OCI-LY3 (cell line): ENCODE results near the gene TMEM132D.

Experiments
- H2AFZ ChIP-seq: fragments of 200-600, 300-600 bp; shearing (Covaris generic); 2 replicates; pipeline ENCODE4 v1.6.0; 2014; ENCODE audit warnings: antibody characterized with exemption, low read depth, low read length
- H3K27ac ChIP-seq: fragments of 200-600, 300-600 bp; sonication (generic); 2 replicates; pipeline ENCODE4 v1.5.1; 2014; ENCODE audit warnings: mild to moderate bottlenecking, low read length, moderate library complexity, mixed read lengths
- H3K27me3 ChIP-seq: fragments of 200-600, 300-600 bp; sonication (generic); 2 replicates; pipeline ENCODE4 v1.6.1; 2014; ENCODE audit warnings: low read depth, low read length, mixed read lengths
- H3K36me3 ChIP-seq: fragments of 200-600, 300-600 bp; sonication (generic); replicated peaks from 2 replicates; pipeline ENCODE3; 2014; ENCODE audit warnings: low read depth, low read length, mixed read lengths
- H3K4me1 ChIP-seq: fragments of 300-600, 200-600 bp; sonication (generic); 2 replicates; pipeline ENCODE4 v1.6.1; 2014; ENCODE audit warnings: low read length, mixed read lengths
- H3K4me2 ChIP-seq: fragments of 200-600, 300-600 bp; sonication (generic); 2 replicates; pipeline ENCODE4 v1.6.1; 2014; ENCODE audit warnings: low read length, mixed read lengths
- H3K4me3 ChIP-seq: fragments of 300-600, 200-600 bp; sonication (generic); 2 replicates; pipeline ENCODE4 v1.5.1; 2014; ENCODE audit warnings: antibody characterized with exemption, mild to moderate bottlenecking, low read length, moderate library complexity
- H3K79me2 ChIP-seq: fragments of 300-600, 200-600 bp; shearing (Covaris generic); 2 replicates; pipeline ENCODE4 v1.6.1; 2014; ENCODE audit warnings: mild to moderate bottlenecking, low read length, mixed read lengths
- H3K9ac ChIP-seq: fragments of 300-600, 200-600 bp; shearing (Covaris generic); 2 replicates; pipeline ENCODE4 v1.6.0; 2014; ENCODE audit warnings: mild to moderate bottlenecking, low read length, moderate library complexity
- H3K9me3 ChIP-seq: fragments of 200-600, 300-600 bp; shearing (Covaris generic); 2 replicates; pipeline ENCODE4 v1.6.1; 2014; ENCODE audit warnings: low read length, mixed read lengths; ENCODE audit not compliant: insufficient read depth
- H4K20me1 ChIP-seq: fragments of 200-600, 300-600 bp; sonication (generic); 2 replicates; pipeline ENCODE4 v1.6.1; 2016; ENCODE audit warnings: low read length, mixed read lengths; ENCODE audit not compliant: insufficient read depth
- EZH2phosphoT487 ChIP-seq: fragments of 200-600 bp; shearing (Covaris generic); IDR thresholded peaks from 2 replicates; pipeline ENCODE4 v1.6.1; 2018; ENCODE audit warnings: antibody characterized with exemption, mixed run types, low read depth
- TF ChIP-seq, protein P1 (sequence below): fragments of 200-600, 300-600 bp; sonication (generic); IDR thresholded peaks from 2 replicates; pipeline ENCODE4 v1.5.1; 2014; ENCODE audit warnings: antibody characterized with exemption, low read length, low read depth

Gene TMEM132D

DNA sequence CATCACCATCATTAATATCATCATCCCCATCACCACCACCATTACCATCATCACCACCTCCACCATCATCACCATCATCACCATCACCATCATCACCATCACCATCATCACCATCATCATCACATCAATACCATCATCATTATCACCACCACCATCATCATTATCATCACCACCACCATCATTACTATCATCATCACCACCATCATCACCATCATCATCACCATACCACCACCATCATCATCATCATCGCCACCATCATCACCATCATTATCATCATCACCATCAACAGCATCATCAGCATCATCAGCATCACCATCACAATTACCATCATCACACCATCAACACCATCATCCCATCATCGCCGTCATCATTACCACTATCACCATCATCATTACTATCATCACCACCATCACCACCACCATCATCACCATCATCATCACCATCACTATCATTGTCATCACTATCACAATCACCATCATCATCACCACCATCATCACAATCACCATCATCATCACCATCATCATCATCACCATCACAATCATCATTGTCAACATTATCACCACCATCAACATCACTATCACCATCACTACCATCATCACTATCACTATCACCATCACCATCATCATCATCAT is 767.0 kb downstream of the TMEM132D start:
- Histone ChIP-seq H2AFZ (no peak overlapping the region), H3K4me1 (no peaks in the 10 kb centered on the region), H4K20me1 (no peaks in the 10 kb centered on the region), H3K9ac (no peak overlapping the region), H3K27me3 (no peaks in the 10 kb centered on the region), H3K36me3 (no peaks in the 10 kb centered on the region), H3K4me2 (no peak overlapping the region), H3K4me3 (no peak overlapping the region), H3K9me3 (no peaks in the 10 kb centered on the region), H3K79me2 (no peaks in the 10 kb centered on the region), H3K27ac (no peak overlapping the region)
- TF ChIP-seq EZH2phosphoT487, result no peak
- TF ChIP-seq, protein P1, sequence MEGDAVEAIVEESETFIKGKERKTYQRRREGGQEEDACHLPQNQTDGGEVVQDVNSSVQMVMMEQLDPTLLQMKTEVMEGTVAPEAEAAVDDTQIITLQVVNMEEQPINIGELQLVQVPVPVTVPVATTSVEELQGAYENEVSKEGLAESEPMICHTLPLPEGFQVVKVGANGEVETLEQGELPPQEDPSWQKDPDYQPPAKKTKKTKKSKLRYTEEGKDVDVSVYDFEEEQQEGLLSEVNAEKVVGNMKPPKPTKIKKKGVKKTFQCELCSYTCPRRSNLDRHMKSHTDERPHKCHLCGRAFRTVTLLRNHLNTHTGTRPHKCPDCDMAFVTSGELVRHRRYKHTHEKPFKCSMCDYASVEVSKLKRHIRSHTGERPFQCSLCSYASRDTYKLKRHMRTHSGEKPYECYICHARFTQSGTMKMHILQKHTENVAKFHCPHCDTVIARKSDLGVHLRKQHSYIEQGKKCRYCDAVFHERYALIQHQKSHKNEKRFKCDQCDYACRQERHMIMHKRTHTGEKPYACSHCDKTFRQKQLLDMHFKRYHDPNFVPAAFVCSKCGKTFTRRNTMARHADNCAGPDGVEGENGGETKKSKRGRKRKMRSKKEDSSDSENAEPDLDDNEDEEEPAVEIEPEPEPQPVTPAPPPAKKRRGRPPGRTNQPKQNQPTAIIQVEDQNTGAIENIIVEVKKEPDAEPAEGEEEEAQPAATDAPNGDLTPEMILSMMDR, result no peak

DNA sequence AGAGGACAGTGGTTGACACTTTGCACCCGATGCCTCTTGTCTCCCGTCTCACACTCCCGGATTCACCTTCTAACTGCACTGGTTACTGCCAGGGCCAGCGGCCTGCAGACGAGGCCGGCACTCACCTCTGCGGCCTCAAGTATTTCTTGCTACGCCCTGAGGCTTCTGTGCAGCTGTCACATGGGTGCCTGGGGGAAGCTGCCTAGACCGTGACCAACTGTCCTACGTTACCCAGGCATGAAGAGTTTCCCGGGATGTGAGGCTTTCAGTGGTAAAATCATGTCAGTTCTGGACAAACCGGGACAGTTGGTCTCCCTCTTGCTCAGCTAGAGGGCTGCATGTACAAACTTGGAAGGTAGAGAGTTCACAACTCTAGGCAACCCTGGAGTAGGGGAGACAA is 776.1 kb downstream of the TMEM132D start:
- H3K4me3 ChIP-seq, result no peak overlapping the region
- no peaks in the 10 kb centered on the region for H3K36me3 ChIP-seq
- no peaks in the 10 kb centered on the region for H3K9me3 ChIP-seq
- H3K27me3 ChIP-seq, result no peaks in the 10 kb centered on the region
- no peak overlapping the region for H3K27ac ChIP-seq
- H3K79me2 ChIP-seq, result no peaks in the 10 kb centered on the region
- TF ChIP-seq, protein P1, result no peak
- TF ChIP-seq EZH2phosphoT487, result no peak
- H3K4me1 ChIP-seq, result no peaks in the 10 kb centered on the region
- H2AFZ ChIP-seq, result no peak overlapping the region
- no peak overlapping the region for H3K9ac ChIP-seq
- H4K20me1 ChIP-seq, result no peaks in the 10 kb centered on the region
- no peak overlapping the region for H3K4me2 ChIP-seq

DNA sequence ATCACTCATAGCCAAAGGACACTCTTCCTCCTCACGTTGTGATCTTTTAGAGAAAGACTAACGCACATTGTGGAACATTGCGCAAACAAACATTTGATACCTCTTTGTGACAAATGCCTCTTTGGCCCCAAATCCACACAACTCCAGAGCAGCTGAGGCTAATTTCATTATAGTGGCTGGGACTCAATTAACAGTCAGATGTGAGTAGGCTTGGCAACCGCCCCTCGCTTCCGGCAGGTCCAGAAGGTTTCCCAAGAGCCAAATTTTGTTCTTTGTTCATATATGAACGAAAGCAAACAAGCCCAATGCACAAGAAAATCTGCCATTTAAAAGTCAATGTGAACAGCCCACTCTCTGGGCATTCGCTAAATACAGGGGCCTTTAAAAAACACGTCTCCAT is 776.6 kb downstream of the TMEM132D start:
- TF ChIP-seq EZH2phosphoT487, result no peak
- TF ChIP-seq, protein P1, result no peak
- H3K9me3 ChIP-seq, result no peaks in the 10 kb centered on the region
- no peaks in the 10 kb centered on the region for H3K79me2 ChIP-seq
- H3K27me3 ChIP-seq, result no peaks in the 10 kb centered on the region
- H4K20me1 ChIP-seq, result no peaks in the 10 kb centered on the region
- H3K4me2 ChIP-seq, result no peak overlapping the region
- H3K36me3 ChIP-seq, result no peaks in the 10 kb centered on the region
- H2AFZ ChIP-seq, result no peak overlapping the region
- H3K4me3 ChIP-seq, result no peak overlapping the region
- H3K9ac ChIP-seq, result no peak overlapping the region
- no peaks in the 10 kb centered on the region for H3K4me1 ChIP-seq
- no peak overlapping the region for H3K27ac ChIP-seq

DNA sequence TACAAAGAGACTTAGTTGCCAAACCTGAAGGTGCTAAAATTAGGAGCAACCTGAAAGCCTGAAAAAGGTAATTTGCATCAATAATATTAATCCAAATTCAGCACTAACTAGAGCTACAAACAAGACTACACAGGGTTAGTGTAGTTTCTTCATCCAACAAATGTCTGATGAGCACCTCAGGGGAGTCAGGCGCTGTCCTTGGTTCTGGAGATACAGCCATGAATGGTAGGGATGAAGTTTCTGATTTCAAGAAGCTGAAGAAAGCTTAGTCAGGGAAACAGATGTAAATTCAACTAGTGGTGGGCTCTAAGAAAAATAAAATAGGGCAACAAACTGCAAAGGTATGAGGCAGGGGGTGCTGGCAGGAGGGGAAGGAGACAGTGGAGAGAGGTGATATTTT is 784.3 kb downstream of the TMEM132D start:
- no peak overlapping the region for H3K4me2 ChIP-seq
- TF ChIP-seq, protein P1, result no peak
- TF ChIP-seq EZH2phosphoT487, result no peak
- H3K27me3 ChIP-seq, result 0 out of 2 replicates have a peak, but pooled peaks cover 3% of the 10 kb centered on the region
- H4K20me1 ChIP-seq, result no peaks in the 10 kb centered on the region
- no peaks in the 10 kb centered on the region for H3K36me3 ChIP-seq
- H3K9ac ChIP-seq, result no peak overlapping the region
- no peak overlapping the region for H2AFZ ChIP-seq
- H3K79me2 ChIP-seq, result no peaks in the 10 kb centered on the region
- no peak overlapping the region for H3K27ac ChIP-seq
- no peaks in the 10 kb centered on the region for H3K9me3 ChIP-seq
- no peak overlapping the region for H3K4me3 ChIP-seq
- no peaks in the 10 kb centered on the region for H3K4me1 ChIP-seq
